Measurements from ENCODE around the gene FMN1. TPM values are rescaled to one million over a fixed set of nuclear protein-coding genes. Genes with fewer than 3 reads are reported as not detected.

The FMN1 gene
- total and polyA plus RNA-seq, 3 donors from 2014 or later: 17.7 to 53.7 (median 47.4) TPM

GRCh38 chr15:32766101-32766500 lies 428.4 kb downstream of the FMN1 start:
- no peak for DNase-seq
- TF ChIP-seq POLR2A (IDR thresholded peaks at IDR 0.05): no peak
- TF ChIP-seq, protein P1, sequence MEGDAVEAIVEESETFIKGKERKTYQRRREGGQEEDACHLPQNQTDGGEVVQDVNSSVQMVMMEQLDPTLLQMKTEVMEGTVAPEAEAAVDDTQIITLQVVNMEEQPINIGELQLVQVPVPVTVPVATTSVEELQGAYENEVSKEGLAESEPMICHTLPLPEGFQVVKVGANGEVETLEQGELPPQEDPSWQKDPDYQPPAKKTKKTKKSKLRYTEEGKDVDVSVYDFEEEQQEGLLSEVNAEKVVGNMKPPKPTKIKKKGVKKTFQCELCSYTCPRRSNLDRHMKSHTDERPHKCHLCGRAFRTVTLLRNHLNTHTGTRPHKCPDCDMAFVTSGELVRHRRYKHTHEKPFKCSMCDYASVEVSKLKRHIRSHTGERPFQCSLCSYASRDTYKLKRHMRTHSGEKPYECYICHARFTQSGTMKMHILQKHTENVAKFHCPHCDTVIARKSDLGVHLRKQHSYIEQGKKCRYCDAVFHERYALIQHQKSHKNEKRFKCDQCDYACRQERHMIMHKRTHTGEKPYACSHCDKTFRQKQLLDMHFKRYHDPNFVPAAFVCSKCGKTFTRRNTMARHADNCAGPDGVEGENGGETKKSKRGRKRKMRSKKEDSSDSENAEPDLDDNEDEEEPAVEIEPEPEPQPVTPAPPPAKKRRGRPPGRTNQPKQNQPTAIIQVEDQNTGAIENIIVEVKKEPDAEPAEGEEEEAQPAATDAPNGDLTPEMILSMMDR (IDR thresholded peaks at IDR 0.05): no peak
- H3K9me3 ChIP-seq: no peaks in the 10 kb centered on the region
- H3K4me3 ChIP-seq: no peak overlapping the region
- WGBS, 2 donors: 74 to 94% methylated on average over 3 of the region's 3 CpGs
- intact Hi-C loops (cut with DNase I; ENCODE audit: low total_unique reads): no loop called here
- no peaks in the 10 kb centered on the region for H3K36me3 ChIP-seq (ENCODE audit: low read depth, missing control alignments)
- H3K27ac ChIP-seq: no peak overlapping the region
- no peaks in the 10 kb centered on the region for H3K27me3 ChIP-seq
- no peaks in the 10 kb centered on the region for H3K4me1 ChIP-seq

GRCh38 chr15:32765236-32765635 lies 429.3 kb downstream of the FMN1 start:
- intact Hi-C loops (cut with DNase I; ENCODE audit: low total_unique reads): no loop called here
- Histone ChIP-seq H3K9me3 (no peaks in the 10 kb centered on the region), H3K4me3 (no peak overlapping the region), H3K27ac (no peak overlapping the region), H3K4me1 (no peaks in the 10 kb centered on the region), H3K36me3 (ENCODE audit: low read depth, missing control alignments) (no peaks in the 10 kb centered on the region), H3K27me3 (no peaks in the 10 kb centered on the region)
- no peak for TF ChIP-seq POLR2A (IDR thresholded peaks at IDR 0.05)
- TF ChIP-seq, protein P1 (IDR thresholded peaks at IDR 0.05): no peak
- no peak for DNase-seq
- WGBS, 2 donors: 56 to 59% methylated on average over 4 of the region's 4 CpGs

- Histone ChIP-seq H3K36me3 (ENCODE audit: low read depth, missing control alignments) (no peaks in the 10 kb centered on the region), H3K9me3 (no peaks in the 10 kb centered on the region), H3K4me1 (no peaks in the 10 kb centered on the region), H3K27me3 (no peaks in the 10 kb centered on the region), H3K4me3 (no peak overlapping the region), H3K27ac (no peak overlapping the region)
- intact Hi-C loops (cut with DNase I; ENCODE audit: low total_unique reads): no loop called here
- no peak for TF ChIP-seq POLR2A (IDR thresholded peaks at IDR 0.05)
- TF ChIP-seq, protein P1 (IDR thresholded peaks at IDR 0.05): no peak
- no peak for DNase-seq
- WGBS, 2 donors: 90 to 100% methylated on average over 1 of the region's 1 CpG
Observed at GRCh38 chr15:32763295-32763694, 431.2 kb downstream of the FMN1 start.

DNA sequence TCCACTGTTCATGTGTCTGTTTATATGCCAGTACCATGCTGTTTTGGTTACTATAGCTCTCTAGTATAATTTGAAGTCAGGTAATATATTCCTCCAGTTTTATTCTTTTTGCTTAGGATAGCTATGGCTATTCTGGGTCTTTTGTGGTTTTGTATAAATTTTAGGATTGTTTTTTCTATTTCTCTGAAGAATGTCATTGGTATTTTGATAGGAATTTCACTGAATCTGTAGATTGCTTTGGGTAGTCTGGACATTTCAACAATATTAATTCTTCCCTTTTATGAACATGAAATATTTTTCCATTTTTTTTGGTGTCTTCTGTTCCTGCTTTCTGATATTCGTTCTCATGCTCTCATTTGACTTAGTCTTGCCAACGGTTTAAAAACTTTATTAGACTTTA lies 437.1 kb downstream of the FMN1 start:
- no peak for DNase-seq
- intact Hi-C loops (cut with DNase I; ENCODE audit: low total_unique reads): no loop called here
- Histone ChIP-seq H3K36me3 (ENCODE audit: low read depth, missing control alignments) (no peaks in the 10 kb centered on the region), H3K27me3 (no peaks in the 10 kb centered on the region), H3K4me3 (no peak overlapping the region), H3K9me3 (no peaks in the 10 kb centered on the region), H3K4me1 (no peaks in the 10 kb centered on the region), H3K27ac (no peak overlapping the region)
- 88 to 89% methylated on average over 2 of the region's 2 CpGs for WGBS, 2 donors
- TF ChIP-seq, protein P1 (IDR thresholded peaks at IDR 0.05): no peak
- TF ChIP-seq POLR2A (IDR thresholded peaks at IDR 0.05): no peak

DNA sequence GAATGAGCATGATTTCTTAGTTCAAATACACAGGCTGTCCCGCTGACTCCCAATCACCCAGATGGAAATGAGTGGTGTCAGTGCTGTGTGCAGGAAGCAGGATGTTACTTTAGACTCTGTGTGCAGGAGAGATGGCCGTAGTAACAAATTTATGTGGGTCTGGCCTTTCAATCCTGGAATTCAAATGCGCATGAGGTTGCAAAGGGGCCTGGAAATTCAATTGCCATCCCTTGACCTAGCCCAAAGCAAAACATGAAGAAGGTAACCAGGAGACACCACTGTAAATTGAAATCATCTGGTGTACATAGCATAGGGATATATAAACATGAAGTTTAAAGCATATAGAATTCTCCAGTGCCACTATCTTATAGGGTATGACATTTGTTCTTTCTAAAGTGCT lies 443.5 kb downstream of the FMN1 start:
- H3K36me3 ChIP-seq (ENCODE audit: low read depth, missing control alignments): no peaks in the 10 kb centered on the region
- H3K27ac ChIP-seq: no peak overlapping the region
- WGBS, 2 donors: 56 to 61% methylated on average over 3 of the region's 3 CpGs
- intact Hi-C loops (cut with DNase I; ENCODE audit: low total_unique reads): no loop called here
- H3K9me3 ChIP-seq: no peaks in the 10 kb centered on the region
- no peak for DNase-seq
- TF ChIP-seq POLR2A (IDR thresholded peaks at IDR 0.05): no peak
- TF ChIP-seq, protein P1 (IDR thresholded peaks at IDR 0.05): no peak
- H3K4me1 ChIP-seq: no peaks in the 10 kb centered on the region
- H3K4me3 ChIP-seq: no peak overlapping the region
- H3K27me3 ChIP-seq: no peaks in the 10 kb centered on the region

Data from testis (tissue), 3 donors.